ENCODE data around the gene SLC52A3.

GRCh38 chr20:741620-742019 is 26.7 kb downstream of the SLC52A3 start:
- TF ChIP-seq CTCF (IDR thresholded peaks at IDR 0.05; ENCODE audit: low read length) (no peak), EZH2 (IDR thresholded peaks at IDR 0.05; ENCODE audit: borderline replicate concordance, low read length) (no peak)
